GM19025 (cell line): ENCODE data around the gene USHBP1.
A peak's percentile ranks its signal among the peaks of the same experiment; 100 is the strongest.

ENCODE experiments used
- ATAC-seq: cut with Tn5 transposase; IDR thresholded peaks from one replicate; pipeline ENCODE4 v1.9.1; 2021; ENCODE audit warnings: mild to moderate bottlenecking, low read depth, moderate library complexity; ENCODE audit not compliant: unreplicated experiment

The USHBP1 gene

GRCh38 chr19:17264641-17264979 is at the start of gene USHBP1:
Gene USHBP1 (minus strand): TSS chr19:17264745. CDS start chr19:17264299, 446 bp downstream.
- no peak for ATAC-seq

- no peak for ATAC-seq
These were observed 49.6 kb upstream of the USHBP1 start for GRCh38 chr19:17314007-17314593.

- ATAC-seq, result no peak
These were observed 47.9 kb upstream of the USHBP1 start for GRCh38 chr19:17312189-17313113.

GRCh38 chr19:17311455-17312188 is 47.1 kb upstream of the USHBP1 start:
- ATAC-seq, result no peak

GRCh38 chr19:17309965-17310461 is 45.5 kb upstream of the USHBP1 start:
- ATAC-seq, result no peak

- ATAC-seq, result peak; percentile 65
These were observed 44.8 kb upstream of the USHBP1 start, which contains the start of gene DDA1 for GRCh38 chr19:17309198-17309964. Gene DDA1 (plus strand): TSS chr19:17309563. CDS start chr19:17309655, 92 bp downstream.

GRCh38 chr19:17307876-17308377 is 43.4 kb upstream of the USHBP1 start:
- ATAC-seq, result no peak

GRCh38 chr19:17306285-17306714 is 41.8 kb upstream of the USHBP1 start:
- no peak for ATAC-seq

GRCh38 chr19:17305517-17306284 is 41.2 kb upstream of the USHBP1 start, which contains the start of gene MRPL34:
Gene MRPL34 (plus strand): TSS chr19:17305872. CDS start chr19:17305893, 21 bp downstream.
- ATAC-seq, result peak; percentile 68

GRCh38 chr19:17305216-17305516 is 40.6 kb upstream of the USHBP1 start:
- ATAC-seq, result no peak

- ATAC-seq, result no peak
These were observed 40.1 kb upstream of the USHBP1 start for GRCh38 chr19:17304386-17305215.

GRCh38 chr19:17303940-17304267 is 39.4 kb upstream of the USHBP1 start:
- ATAC-seq, result no peak

- ATAC-seq, result peak; percentile 55
These were observed 38.8 kb upstream of the USHBP1 start, which contains the start of gene ABHD8 for GRCh38 chr19:17303167-17303939. Gene ABHD8 (minus strand): TSS chr19:17303425. CDS start chr19:17301616, 1,809 bp downstream.

GRCh38 chr19:17302391-17303166 is 38.0 kb upstream of the USHBP1 start:
- no peak for ATAC-seq

GRCh38 chr19:17300992-17301619 is 36.6 kb upstream of the USHBP1 start:
- ATAC-seq, result no peak

GRCh38 chr19:17296976-17297375 is 32.4 kb upstream of the USHBP1 start:
- ATAC-seq, result no peak
